Measurements from ENCODE around the gene GRIA4.

The GRIA4 gene

DNA sequence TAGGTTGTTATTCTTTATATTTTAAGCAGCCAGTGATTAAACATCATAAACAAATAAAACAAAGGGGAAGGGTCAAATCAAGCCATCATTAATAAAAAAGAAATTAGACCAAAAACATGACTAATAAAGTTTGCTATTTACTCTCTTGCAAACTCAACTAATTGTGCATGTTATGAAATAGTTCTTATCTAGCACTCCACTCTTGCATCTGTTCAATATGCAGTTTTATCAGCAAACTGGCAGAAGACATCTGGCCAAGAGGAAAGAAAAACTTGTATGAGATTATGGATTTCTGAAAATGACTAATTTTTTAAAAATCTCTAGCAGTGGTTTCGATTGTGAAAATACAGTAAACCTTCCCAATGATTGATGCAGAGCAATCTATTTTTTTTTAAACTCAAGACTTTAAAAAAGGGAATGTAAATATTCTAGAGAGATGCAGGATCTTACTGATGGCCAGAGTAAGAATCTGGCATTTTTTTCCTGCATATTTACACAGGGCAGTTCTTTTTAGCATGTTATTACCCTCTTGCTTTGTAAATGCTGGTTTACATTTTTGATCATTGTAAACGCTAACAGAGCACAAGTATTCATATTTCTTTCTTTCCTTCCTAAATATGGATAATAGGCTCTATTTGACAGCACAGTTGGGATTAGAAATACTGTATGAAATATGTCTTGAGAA, 83.3 kb downstream of the GRIA4 start:
- TF ChIP-seq, protein P1, sequence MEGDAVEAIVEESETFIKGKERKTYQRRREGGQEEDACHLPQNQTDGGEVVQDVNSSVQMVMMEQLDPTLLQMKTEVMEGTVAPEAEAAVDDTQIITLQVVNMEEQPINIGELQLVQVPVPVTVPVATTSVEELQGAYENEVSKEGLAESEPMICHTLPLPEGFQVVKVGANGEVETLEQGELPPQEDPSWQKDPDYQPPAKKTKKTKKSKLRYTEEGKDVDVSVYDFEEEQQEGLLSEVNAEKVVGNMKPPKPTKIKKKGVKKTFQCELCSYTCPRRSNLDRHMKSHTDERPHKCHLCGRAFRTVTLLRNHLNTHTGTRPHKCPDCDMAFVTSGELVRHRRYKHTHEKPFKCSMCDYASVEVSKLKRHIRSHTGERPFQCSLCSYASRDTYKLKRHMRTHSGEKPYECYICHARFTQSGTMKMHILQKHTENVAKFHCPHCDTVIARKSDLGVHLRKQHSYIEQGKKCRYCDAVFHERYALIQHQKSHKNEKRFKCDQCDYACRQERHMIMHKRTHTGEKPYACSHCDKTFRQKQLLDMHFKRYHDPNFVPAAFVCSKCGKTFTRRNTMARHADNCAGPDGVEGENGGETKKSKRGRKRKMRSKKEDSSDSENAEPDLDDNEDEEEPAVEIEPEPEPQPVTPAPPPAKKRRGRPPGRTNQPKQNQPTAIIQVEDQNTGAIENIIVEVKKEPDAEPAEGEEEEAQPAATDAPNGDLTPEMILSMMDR (IDR thresholded peaks at IDR 0.05; ENCODE audit: borderline replicate concordance, insufficient read depth, low read depth, low read length) = no peak
- H3K4me3 ChIP-seq (ENCODE audit: low read depth, low read length) = no peak overlapping the region

DNA sequence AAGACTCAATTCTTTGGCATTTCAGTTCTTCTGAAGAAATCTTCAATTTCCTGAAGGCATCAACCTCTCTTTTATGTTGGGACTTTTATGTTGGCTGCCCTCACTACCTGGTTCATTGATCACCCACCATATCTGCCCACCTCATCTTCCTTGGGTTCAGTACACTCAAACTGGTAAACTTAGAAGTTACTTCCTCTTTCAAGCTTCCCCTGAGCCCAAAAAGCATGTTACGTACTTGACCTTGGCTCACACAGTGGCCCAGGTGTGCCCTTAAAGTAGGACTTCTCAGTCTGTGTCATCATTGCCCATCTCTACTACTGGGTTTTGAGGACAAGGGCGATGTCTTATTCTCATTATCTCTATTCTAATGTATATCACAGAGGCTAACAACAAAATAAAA, 86.1 kb downstream of the GRIA4 start:
- TF ChIP-seq, protein P1 (IDR thresholded peaks at IDR 0.05; ENCODE audit: borderline replicate concordance, insufficient read depth, low read depth, low read length) = no peak
- no peak overlapping the region for H3K4me3 ChIP-seq (ENCODE audit: low read depth, low read length)

DNA sequence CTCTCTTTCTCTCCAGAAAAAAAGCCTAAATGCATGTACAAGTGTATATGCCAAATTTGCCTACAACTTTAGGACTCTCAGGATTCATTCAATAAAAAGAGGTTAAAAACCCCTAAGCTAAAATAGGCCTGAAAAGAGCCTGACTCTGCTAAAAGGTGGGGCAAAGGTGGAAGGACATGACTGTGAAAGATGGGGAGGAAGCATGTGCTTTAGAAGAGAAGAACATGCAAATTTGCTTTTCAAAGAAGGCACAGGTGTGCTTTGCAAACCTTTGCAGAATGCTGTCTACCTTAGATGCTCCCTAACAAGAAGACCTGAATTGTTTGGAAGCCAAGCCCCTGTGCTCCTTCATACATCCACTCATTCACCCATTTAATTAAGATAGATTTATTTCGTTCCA, 87.4 kb downstream of the GRIA4 start:
- TF ChIP-seq, protein P1 (IDR thresholded peaks at IDR 0.05; ENCODE audit: borderline replicate concordance, insufficient read depth, low read depth, low read length) = no peak

DNA sequence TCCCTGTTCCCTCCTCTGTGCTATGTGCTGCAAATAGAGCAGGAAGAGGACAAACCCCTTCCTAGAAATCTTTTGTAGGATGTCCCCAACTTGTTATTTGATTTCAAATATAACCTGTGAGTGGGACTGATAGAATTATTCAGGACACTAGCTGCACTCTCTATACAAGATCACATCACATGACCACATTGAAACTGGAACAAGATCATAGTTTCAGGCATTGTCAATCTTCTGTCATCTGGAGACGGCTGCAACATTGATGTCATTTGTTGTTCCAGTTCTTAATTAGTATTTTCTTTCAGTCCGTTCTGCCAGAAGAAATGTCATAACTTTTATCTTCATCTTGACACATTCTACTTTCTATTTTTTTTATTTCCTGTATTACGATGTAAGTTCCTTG, 89.3 kb downstream of the GRIA4 start:
- H3K4me3 ChIP-seq (ENCODE audit: low read depth, low read length) = no peak overlapping the region
- TF ChIP-seq, protein P1 (IDR thresholded peaks at IDR 0.05; ENCODE audit: borderline replicate concordance, insufficient read depth, low read depth, low read length) = no peak

More for the DNA sequence above, 87.4 kb downstream of the GRIA4 start:
- no peak overlapping the region for H3K4me3 ChIP-seq (ENCODE audit: low read depth, low read length)

DNA sequence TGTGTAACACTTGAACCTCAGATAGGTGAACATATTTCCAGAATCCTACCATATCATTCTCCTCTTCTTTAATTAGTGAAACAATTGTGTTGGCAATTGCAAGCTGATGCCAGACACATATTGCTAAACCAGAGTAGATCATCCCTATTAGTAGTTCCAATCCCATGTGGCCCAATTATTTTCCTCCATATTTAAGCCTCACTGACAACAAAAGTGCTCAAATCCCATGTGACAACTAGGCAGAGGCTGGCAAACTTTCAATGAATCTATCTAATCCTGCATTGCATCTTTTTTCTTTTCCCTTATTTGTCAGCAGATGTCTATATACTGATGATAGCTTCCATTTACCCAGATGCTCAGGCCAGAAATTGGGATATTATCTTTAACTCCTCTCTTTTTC, 90.4 kb downstream of the GRIA4 start:
- H3K4me3 ChIP-seq (ENCODE audit: low read depth, low read length) = no peak overlapping the region
- TF ChIP-seq, protein P1 (IDR thresholded peaks at IDR 0.05; ENCODE audit: borderline replicate concordance, insufficient read depth, low read depth, low read length) = no peak

DNA sequence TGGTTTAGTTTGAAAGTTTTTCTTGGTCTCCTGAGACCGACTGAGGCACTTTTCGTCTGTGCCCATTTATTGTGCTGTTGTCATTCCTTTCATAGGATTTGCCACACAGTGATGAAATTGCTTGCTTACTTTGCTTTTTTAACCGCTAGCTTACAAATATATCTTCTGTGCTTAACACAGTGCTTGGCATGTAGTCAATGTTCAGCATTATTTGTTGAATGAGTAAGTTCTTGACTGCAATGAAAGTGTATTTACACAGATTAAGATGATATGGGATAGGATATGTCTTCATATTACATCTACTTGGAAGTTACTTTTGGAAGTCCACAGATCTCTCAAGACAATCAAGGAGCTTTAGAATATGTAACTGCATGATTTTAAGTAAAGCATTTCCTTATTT, 91.2 kb downstream of the GRIA4 start:
- H3K4me3 ChIP-seq (ENCODE audit: low read depth, low read length) = no peak overlapping the region
- TF ChIP-seq, protein P1 (IDR thresholded peaks at IDR 0.05; ENCODE audit: borderline replicate concordance, insufficient read depth, low read depth, low read length) = no peak

DNA sequence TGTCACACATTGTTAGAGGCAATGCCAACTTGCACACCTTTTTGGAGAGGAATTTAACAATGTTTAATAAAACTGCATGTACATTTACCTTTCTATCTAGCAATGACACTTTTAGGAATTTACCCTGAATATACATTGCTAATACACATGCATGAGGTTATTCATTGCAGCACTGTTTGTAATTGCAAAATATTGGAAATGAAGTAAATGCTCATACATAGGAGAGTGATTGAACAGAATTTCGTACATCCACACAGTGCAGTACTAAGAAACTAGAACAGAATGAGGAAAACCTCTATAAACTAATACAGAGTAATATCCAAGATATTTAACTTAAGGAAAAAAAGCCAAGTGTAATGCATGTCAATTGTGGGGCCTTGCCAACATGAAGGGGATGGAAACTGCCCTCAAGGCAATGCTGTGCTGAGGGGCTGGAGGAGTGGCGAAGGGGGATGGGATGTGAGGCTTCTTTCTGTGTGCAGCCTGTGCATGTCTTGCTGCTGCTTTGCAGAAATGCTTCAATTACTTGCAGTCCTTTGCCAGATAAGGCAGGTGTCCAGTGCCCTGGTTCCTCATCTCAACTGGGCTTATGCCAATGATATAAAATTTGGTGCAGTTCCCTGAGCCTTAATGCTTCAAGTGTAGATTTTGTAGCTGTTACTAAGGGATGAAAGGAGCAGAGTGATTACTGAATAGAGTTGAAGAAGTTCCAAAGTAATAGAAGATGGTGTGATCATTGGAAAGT, 96.1 kb downstream of the GRIA4 start:
- no peak overlapping the region for H3K4me3 ChIP-seq (ENCODE audit: low read depth, low read length)
- TF ChIP-seq, protein P1 (IDR thresholded peaks at IDR 0.05; ENCODE audit: borderline replicate concordance, insufficient read depth, low read depth, low read length) = no peak
